Liver (tissue), 2 donors: ENCODE measurements around the gene MARCHF11.

Experiments
- YY1 ChIP-seq: IDR thresholded peaks from 2 replicates; pipeline ENCODE4 v1.6.1; 2016; ENCODE audit warnings: antibody characterized with exemption, mild to moderate bottlenecking
- TF ChIP-seq, protein P1 (sequence below): fragments of 150-350 bp; IDR thresholded peaks from 2 replicates; pipeline ENCODE4 v1.5.1; 2017; ENCODE audit warnings: improper control_type of control experiment, low read depth, low read length; ENCODE audit not compliant: missing input control
- TF ChIP-seq, protein P2 (sequence below): IDR thresholded peaks from 2 replicates; pipeline ENCODE4 v1.6.1; 2016; ENCODE audit warnings: antibody characterized with exemption, mild to moderate bottlenecking
- donor health status: healthy.

DNA sequence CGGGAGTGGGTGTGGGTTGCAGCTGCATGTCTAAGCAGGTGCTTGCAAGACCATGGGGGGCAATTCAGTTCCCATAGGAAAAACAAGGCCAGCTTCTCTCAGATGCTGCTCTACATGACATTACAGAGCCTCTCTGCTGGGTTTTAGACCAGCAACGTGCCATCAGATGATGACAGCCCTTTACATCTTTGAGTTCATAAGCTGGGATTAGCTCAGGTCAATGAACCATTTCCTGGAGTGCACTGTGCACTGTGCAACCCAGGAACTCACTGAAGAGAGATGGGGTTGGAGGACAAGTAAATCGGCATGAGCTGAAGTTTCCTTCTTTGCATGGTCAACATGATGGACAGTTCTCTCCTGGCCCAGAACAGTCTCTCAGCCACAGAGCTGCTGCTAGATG is 160.6 kb downstream of the MARCHF11 start:
- TF ChIP-seq, protein P1, sequence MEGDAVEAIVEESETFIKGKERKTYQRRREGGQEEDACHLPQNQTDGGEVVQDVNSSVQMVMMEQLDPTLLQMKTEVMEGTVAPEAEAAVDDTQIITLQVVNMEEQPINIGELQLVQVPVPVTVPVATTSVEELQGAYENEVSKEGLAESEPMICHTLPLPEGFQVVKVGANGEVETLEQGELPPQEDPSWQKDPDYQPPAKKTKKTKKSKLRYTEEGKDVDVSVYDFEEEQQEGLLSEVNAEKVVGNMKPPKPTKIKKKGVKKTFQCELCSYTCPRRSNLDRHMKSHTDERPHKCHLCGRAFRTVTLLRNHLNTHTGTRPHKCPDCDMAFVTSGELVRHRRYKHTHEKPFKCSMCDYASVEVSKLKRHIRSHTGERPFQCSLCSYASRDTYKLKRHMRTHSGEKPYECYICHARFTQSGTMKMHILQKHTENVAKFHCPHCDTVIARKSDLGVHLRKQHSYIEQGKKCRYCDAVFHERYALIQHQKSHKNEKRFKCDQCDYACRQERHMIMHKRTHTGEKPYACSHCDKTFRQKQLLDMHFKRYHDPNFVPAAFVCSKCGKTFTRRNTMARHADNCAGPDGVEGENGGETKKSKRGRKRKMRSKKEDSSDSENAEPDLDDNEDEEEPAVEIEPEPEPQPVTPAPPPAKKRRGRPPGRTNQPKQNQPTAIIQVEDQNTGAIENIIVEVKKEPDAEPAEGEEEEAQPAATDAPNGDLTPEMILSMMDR = no peak
- TF ChIP-seq, protein P2, sequence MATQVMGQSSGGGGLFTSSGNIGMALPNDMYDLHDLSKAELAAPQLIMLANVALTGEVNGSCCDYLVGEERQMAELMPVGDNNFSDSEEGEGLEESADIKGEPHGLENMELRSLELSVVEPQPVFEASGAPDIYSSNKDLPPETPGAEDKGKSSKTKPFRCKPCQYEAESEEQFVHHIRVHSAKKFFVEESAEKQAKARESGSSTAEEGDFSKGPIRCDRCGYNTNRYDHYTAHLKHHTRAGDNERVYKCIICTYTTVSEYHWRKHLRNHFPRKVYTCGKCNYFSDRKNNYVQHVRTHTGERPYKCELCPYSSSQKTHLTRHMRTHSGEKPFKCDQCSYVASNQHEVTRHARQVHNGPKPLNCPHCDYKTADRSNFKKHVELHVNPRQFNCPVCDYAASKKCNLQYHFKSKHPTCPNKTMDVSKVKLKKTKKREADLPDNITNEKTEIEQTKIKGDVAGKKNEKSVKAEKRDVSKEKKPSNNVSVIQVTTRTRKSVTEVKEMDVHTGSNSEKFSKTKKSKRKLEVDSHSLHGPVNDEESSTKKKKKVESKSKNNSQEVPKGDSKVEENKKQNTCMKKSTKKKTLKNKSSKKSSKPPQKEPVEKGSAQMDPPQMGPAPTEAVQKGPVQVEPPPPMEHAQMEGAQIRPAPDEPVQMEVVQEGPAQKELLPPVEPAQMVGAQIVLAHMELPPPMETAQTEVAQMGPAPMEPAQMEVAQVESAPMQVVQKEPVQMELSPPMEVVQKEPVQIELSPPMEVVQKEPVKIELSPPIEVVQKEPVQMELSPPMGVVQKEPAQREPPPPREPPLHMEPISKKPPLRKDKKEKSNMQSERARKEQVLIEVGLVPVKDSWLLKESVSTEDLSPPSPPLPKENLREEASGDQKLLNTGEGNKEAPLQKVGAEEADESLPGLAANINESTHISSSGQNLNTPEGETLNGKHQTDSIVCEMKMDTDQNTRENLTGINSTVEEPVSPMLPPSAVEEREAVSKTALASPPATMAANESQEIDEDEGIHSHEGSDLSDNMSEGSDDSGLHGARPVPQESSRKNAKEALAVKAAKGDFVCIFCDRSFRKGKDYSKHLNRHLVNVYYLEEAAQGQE = no peak
- no peak for TF ChIP-seq YY1
